Tibial artery (tissue), 4 donors: ENCODE data around the gene SNN.

Experiments used
- DNase-seq, 2 donors: peaks; one replicate each; pipeline ENCODE4 v3.0.0-alpha.2; 2019
- H3K27ac ChIP-seq, 2 donors: fragments of 200-600 bp; sonication (generic) in 1 of 2; 1 replicate in 1 of 2; 2 replicates in 1 of 2; pipeline ENCODE4 v1.5.1; 2018 to 2019; ENCODE audit warnings: mild to moderate bottlenecking in 1 of 2
- H3K27me3 ChIP-seq, 2 donors: fragments of 200-600 bp; sonication (generic) in 1 of 2; one replicate each; pipeline versions ENCODE4 v1.5.1 to v1.6.0; 2016 to 2019
- H3K36me3 ChIP-seq, 3 donors: fragments of 200-600 bp; sonication (generic) in 2 of 3; one replicate each; pipeline ENCODE4 v1.5.1; 2016 to 2019; ENCODE audit warnings: mild to moderate bottlenecking in 2 of 3
- H3K4me1 ChIP-seq, 4 donors: fragments of 200-600 bp; sonication (generic) in 2 of 4; 1 replicate in 3 of 4; 2 replicates in 1 of 4; pipeline ENCODE4 v1.5.1; 2016 to 2019
- H3K4me3 ChIP-seq, 2 donors: fragments of 200-600 bp; sonication (generic) in 1 of 2; 1 replicate in 1 of 2; 2 replicates in 1 of 2; pipeline ENCODE4 v1.5.1; 2018 to 2019; ENCODE audit warnings: mild to moderate bottlenecking in 2 of 2
- H3K9me3 ChIP-seq, 3 donors: fragments of 200-600 bp; sonication (generic) in 1 of 3; one replicate each; pipeline ENCODE4 v1.5.1; 2016 to 2019
- CTCF ChIP-seq, 2 experiments: fragments of 200-600 bp in 1 of 2; fragments of 450-650 bp in 1 of 2; IDR thresholded peaks; one replicate each; pipeline ENCODE4 v1.5.1; 2017 to 2019; ENCODE audit warnings: antibody characterized with exemption in 2 of 2, mild to moderate bottlenecking in 1 of 2, moderate library complexity in 1 of 2
- intact Hi-C: fragments of 100-400 bp; cut with DNase I; formaldehyde crosslinking; loops from one replicate; pipeline ENCODE4 v1.15.0; 2023; ENCODE audit warnings: low total_unique reads

SNN gene

DNA sequence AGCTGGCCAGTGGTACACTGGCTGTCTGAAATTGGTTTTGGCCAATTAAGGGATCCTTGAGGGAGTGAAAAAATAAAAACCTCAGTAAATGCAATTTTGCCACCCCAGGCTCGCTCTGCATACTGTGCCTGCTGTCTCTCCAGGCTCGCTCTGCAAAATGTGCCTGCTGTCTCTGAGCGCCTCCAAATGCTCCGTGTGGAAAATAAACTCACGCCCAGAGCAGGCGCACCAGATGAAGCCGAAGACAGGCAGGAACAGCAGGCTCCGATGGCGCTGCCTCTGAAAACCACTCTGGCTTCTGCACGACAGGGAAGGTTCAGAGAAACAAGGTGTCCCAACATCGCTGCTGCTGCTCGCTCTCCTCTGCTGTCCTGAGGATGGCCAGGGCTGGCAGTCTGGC, 29.1 kb downstream of the SNN start:
- intact Hi-C loops, result no loop called here
- Histone ChIP-seq H3K36me3 (peaks cover 40 to 74% (median 60%) of the 10 kb centered on the region in 3 donors), H3K27ac (no peak overlapping the region), H3K4me1 (no peaks in the 10 kb centered on the region), H3K9me3 (no peaks in the 10 kb centered on the region), H3K27me3 (no peaks in the 10 kb centered on the region), H3K4me3 (no peak overlapping the region)
- no peak for DNase-seq
- no peak for TF ChIP-seq CTCF (IDR thresholded peaks at IDR 0.05)

DNA sequence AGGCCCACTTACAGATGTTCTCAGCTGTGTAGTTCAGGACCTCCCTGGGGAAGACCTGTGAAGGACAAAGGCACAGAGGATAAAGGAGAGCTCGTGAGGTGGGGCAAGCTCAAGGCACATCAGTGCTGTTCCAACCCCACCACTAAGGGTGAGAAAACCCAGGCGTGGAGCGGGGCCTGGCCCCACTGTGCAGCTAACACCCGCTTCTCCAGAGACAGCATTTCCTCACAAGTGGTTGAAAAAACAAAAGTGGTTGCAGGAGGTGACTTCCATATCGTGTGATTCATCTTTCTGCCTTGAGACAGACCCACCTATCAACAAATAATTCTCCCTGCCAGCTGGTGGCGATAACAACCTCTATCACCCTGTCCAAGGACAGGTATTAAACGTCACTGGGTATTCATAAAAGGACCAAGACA, 30.0 kb downstream of the SNN start:
- Histone ChIP-seq H3K27ac (no peak overlapping the region), H3K27me3 (no peaks in the 10 kb centered on the region), H3K9me3 (no peaks in the 10 kb centered on the region), H3K4me3 (no peak overlapping the region), H3K4me1 (no peaks in the 10 kb centered on the region), H3K36me3 (peaks cover 40 to 65% (median 65%) of the 10 kb centered on the region in 3 donors)
- TF ChIP-seq CTCF (IDR thresholded peaks at IDR 0.05), result no peak
- DNase-seq, result no peak
- intact Hi-C loops, result no loop called here

DNA sequence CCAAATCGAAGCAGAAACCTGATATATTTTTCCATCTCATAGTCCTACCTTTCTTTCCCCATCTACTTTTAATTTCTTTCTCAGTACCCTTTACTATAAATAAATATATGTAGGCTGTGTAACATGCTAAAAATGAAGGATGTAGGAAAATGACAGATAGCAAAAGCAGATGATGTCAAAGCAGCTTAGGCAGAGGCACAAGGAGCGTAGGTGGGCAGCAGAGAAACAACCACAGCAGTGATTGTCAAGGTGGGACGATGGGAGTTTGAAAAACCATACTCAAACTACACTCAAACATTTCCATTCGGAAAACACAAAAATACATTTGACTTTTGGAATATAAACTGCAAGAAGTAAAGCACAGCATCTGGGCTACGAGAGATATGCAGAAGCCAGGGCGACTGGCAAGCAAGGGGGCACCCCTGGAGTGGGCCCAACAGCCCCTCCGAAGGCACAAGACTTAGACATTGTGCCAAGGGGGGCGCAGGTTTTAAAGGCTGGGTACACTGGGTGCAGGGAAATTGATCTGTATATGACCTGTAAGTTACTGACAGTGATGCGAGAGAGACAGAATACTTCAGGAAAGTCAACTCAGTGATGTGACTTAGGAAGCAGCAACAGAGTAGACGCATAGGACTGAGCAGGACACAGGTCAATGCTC, 31.1 kb downstream of the SNN start:
- Histone ChIP-seq H3K4me3 (no peak overlapping the region), H3K4me1 (no peaks in the 10 kb centered on the region), H3K9me3 (no peaks in the 10 kb centered on the region), H3K27me3 (no peaks in the 10 kb centered on the region), H3K36me3 (peaks cover 40 to 70% (median 68%) of the 10 kb centered on the region in 3 donors), H3K27ac (no peak overlapping the region)
- DNase-seq, result no peak
- intact Hi-C loops, result no loop called here
- no peak for TF ChIP-seq CTCF (IDR thresholded peaks at IDR 0.05)

GRCh38 chr16:11700264-11701029, 32.2 kb downstream of the SNN start:
- intact Hi-C loops, result no loop called here

More at GRCh38 chr16:11700264-11701029, 32.2 kb downstream of the SNN start:
- Histone ChIP-seq H3K9me3 (no peaks in the 10 kb centered on the region), H3K27ac (no peak overlapping the region), H3K4me3 (no peak overlapping the region), H3K4me1 (peaks cover 0 to 6% (median under 1%) of the 10 kb centered on the region in 4 donors), H3K27me3 (no peaks in the 10 kb centered on the region), H3K36me3 (peaks cover 29 to 60% (median 57%) of the 10 kb centered on the region in 3 donors)
- no peak for DNase-seq
- TF ChIP-seq CTCF (IDR thresholded peaks at IDR 0.05), result no peak
